ENCODE data around the gene DNAAF2.

DNA sequence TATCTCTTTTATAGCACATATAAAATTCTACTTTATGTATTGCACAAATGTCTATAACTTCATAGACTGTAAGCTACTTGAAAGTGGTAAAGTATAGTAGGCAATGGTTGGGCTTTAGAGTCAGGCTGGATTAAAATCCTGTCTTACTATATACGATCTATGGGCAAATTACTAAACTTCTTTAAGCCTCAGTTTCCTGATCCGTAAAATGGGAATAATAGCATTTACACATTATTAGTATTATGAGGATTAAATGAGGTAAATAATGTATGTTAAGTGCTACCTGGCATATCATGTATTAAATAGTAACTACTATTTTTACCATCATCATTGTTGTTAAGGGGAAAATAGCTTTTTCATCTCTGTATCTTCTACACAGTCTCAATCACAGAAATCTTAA, 38.5 kb upstream of the DNAAF2 start:
- TF ChIP-seq CTCF (IDR thresholded peaks at IDR 0.05) (no peak), POLR2A (IDR thresholded peaks at IDR 0.05) (no peak), POLR2AphosphoS5 (IDR thresholded peaks at IDR 0.05) (no peak)

Data from suprapubic skin (tissue), 4 donors.